HG03095 (cell line): Measurements from ENCODE around the gene ZSCAN30.
"Not testable (repeated sequence)": the region's sequence is repeated elsewhere in the genome, so short reads cannot be mapped to it uniquely, and the experiment has no call there.

Experiments used
- ATAC-seq: cut with Tn5 transposase; IDR thresholded peaks from one replicate; pipeline ENCODE4 v1.9.1; 2021; ENCODE audit warnings: moderate library complexity; ENCODE audit not compliant: unreplicated experiment

The ZSCAN30 gene

GRCh38 chr18:35239314-35239713, 50.7 kb downstream of the ZSCAN30 start:
- no peak for ATAC-seq

- ATAC-seq, result no peak
Measured at GRCh38 chr18:35236571-35237363, 53.3 kb downstream of the ZSCAN30 start.

- ATAC-seq, result peak; percentile 69
Measured at GRCh38 chr18:35231052-35231451, 59.0 kb downstream of the ZSCAN30 start.

GRCh38 chr18:35227254-35227653, 62.8 kb downstream of the ZSCAN30 start:
- ATAC-seq, result no peak

- ATAC-seq, result no peak
Measured at GRCh38 chr18:35223797-35224196, 66.2 kb downstream of the ZSCAN30 start.

- ATAC-seq, result no peak
Measured at GRCh38 chr18:35220424-35220823, 69.6 kb downstream of the ZSCAN30 start.

GRCh38 chr18:35219331-35219730, 70.7 kb downstream of the ZSCAN30 start:
- not testable (repeated sequence) for ATAC-seq

GRCh38 chr18:35216611-35217010, 73.4 kb downstream of the ZSCAN30 start:
- ATAC-seq, result not testable (repeated sequence)

GRCh38 chr18:35215026-35215425, 75.0 kb downstream of the ZSCAN30 start:
- no peak for ATAC-seq

- ATAC-seq, result not testable (repeated sequence)
Measured at GRCh38 chr18:35205746-35206458, 84.1 kb downstream of the ZSCAN30 start.

- no peak for ATAC-seq
Measured at GRCh38 chr18:35205199-35205712, 84.8 kb downstream of the ZSCAN30 start.

- no peak for ATAC-seq
Measured at GRCh38 chr18:35203067-35203466, 87.0 kb downstream of the ZSCAN30 start.

GRCh38 chr18:35201256-35201931, 88.6 kb downstream of the ZSCAN30 start:
- no peak for ATAC-seq
